Hematopoietic multipotent progenitor cell treated with erythropoietin and hydrocortisone succinate and interleukin-3 and kit ligand, for 4 days (in vitro differentiated cells): ENCODE measurements around the gene DRC7.
"Not testable (repeated sequence)": the region's sequence is repeated elsewhere in the genome, so short reads cannot be mapped to it uniquely, and the experiment has no call there.

Experiments used
- DNase-seq: peaks from one replicate; pipeline ENCODE4 v3.0.0-alpha.2; 2015

Gene DRC7

GRCh38 chr16:57661510-57661909, 33.1 kb upstream of the DRC7 start:
- no peak for DNase-seq

- DNase-seq = no peak
These were observed 32.4 kb upstream of the DRC7 start for GRCh38 chr16:57661936-57662906.

- no peak for DNase-seq
These were observed 31.2 kb upstream of the DRC7 start for GRCh38 chr16:57663436-57663835.

GRCh38 chr16:57663917-57664661, 30.5 kb upstream of the DRC7 start:
- DNase-seq = no peak

- no peak for DNase-seq
These were observed 30.0 kb upstream of the DRC7 start for GRCh38 chr16:57664662-57665025.

- no peak for DNase-seq
These were observed 29.1 kb upstream of the DRC7 start for GRCh38 chr16:57665541-57665940.

- no peak for DNase-seq
These were observed 28.1 kb upstream of the DRC7 start for GRCh38 chr16:57666353-57667047.

GRCh38 chr16:57667048-57667525, 27.5 kb upstream of the DRC7 start:
- DNase-seq = no peak

GRCh38 chr16:57667526-57668262, 26.9 kb upstream of the DRC7 start:
- DNase-seq = peak; percentile 72

- no peak for DNase-seq
These were observed 26.4 kb upstream of the DRC7 start, which contains the start of gene ADGRG3 for GRCh38 chr16:57668263-57668571. TSS of gene ADGRG3 (plus strand) at chr16:57668306. CDS start at chr16:57668348, 42 bp downstream.

- no peak for DNase-seq
These were observed 25.8 kb upstream of the DRC7 start for GRCh38 chr16:57668630-57669475.

GRCh38 chr16:57669476-57670162, 25.0 kb upstream of the DRC7 start:
- DNase-seq = no peak

- no peak for DNase-seq
These were observed 24.4 kb upstream of the DRC7 start for GRCh38 chr16:57670196-57670595.

- not testable (repeated sequence) for DNase-seq
These were observed 23.2 kb upstream of the DRC7 start for GRCh38 chr16:57671451-57671850.

GRCh38 chr16:57672416-57672815, 22.2 kb upstream of the DRC7 start:
- no peak for DNase-seq

GRCh38 chr16:57672824-57673223, 21.8 kb upstream of the DRC7 start:
- DNase-seq = no peak

- peak; percentile 81 for DNase-seq
These were observed 18.7 kb upstream of the DRC7 start for GRCh38 chr16:57675741-57676551.

- DNase-seq = no peak
These were observed 18.0 kb upstream of the DRC7 start for GRCh38 chr16:57676553-57677085.

- DNase-seq = no peak
These were observed 16.8 kb upstream of the DRC7 start for GRCh38 chr16:57677622-57678369.
